Stimulated activated CD4-positive, alpha-beta T cell treated with anti-CD3 and anti-CD28 coated beads, TNF-alpha, amount 100 ng/mL, for 24 hours (primary cell): Measurements from ENCODE around the gene PDCD6IP.
A peak's percentile ranks its signal among the peaks of the same experiment; 100 is the strongest.
"Not testable (repeated sequence)": the region's sequence is repeated elsewhere in the genome, so short reads cannot be mapped to it uniquely, and the experiment has no call there.

Source experiments
- DNase-seq, 3 experiments: peaks; one replicate each; pipeline ENCODE4 v3.0.0-alpha.2; 2020; ENCODE audit warnings: low read depth in 3 of 3

The PDCD6IP gene

DNA sequence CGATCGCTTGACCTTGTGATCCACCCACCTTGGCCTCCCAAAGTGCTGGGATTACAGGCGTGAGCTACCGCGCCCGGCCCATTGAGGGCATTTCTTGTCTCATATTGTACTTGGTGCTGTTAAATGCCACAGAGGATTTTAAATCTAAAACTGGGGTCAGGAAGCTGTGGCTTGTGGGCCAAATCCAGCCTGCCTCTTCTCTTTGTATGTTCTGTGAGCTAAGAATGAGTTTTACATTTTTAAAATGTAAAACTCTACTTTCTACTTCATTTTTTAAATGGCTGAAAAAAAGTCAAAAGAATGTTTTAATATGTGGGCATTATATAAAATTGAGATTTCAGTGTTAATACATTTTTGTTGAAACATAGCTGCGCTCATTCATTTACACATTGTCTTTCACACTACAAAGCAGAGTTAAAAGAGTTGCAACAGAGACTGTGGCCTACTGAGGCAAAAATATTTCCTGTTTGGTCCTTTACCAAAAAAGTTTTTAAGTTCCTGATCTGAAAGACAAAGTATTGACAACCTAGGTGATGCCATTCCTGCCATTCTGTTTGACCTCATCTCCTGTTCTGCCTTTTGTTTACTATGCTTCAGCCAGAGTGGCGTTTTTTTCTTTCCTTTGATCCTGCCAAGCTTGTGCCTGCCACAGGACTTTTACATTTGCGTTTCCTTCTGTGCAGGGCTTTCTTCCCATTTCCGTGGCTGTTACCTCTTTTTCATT, 50.4 kb downstream of the PDCD6IP start:
- no peak for DNase-seq

DNA sequence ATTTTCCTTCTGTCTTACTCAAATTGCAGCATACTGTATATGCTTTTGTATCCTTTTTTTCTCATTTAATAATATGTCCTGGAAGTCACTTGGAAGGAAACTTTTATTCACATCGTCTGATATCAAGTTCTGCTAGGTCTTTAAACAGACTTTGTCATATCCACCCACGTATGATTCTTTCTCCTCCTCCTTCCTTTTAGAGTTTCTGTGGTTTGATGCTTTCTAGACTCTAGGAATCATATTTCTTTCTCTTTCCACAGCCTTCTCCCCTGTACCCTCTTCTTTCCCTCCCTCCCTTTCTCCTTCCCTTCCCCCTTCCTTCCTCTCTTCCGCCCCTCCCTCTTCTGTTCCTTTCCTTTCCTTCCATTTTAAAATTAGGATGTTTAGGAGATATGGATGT, 52.2 kb downstream of the PDCD6IP start:
- DNase-seq, result not testable (repeated sequence)

DNA sequence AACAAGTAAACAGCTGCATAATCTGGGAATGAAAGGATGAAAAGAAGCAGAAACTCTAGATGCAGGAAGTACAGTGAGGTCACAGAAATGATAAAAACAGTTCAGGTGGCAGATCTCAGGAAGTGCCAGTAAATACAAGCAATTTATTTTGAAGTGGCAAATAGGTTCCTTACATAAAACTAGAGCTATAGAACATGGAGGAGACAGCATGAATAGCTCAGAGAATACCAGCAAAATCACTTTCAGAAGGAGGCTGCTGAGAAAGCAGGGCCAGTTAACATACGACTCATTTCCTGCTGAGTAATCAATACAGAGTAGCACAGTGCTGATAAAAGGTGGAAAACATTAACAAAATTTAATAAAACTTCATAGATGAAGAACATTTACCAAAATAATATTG, 57.0 kb downstream of the PDCD6IP start:
- not testable (repeated sequence) for DNase-seq

DNA sequence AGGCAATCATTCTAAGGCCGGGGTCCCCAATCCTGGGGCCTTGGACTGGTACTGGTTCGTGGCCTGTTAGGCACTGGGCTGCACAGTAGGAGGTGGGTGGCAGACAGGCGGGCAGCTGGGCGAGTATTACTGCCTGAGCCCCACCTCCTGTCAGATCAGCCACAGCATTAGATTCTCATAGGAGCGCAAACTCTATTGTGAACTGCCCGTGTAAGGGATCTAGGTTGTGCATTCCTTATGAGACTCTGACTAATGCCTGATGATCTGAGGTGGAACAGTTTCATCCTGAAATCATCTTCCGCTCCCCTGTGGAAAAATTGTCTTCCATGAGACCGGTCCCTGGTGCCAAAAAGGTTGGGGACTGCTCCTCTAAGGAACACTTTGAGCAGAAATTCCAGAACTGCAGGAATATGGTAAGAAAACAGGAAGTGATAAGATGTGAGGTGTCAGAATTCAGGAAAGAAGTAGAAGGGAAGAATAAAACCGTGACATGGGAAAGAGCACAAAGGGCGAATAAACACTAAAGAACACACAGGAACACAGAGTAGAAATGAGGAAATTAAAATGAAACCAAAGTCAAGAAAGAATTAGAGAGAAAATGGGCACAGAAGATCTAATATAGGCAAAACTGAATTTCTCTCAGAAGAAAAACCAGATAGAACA, 57.6 kb downstream of the PDCD6IP start:
- DNase-seq, result no peak

DNA sequence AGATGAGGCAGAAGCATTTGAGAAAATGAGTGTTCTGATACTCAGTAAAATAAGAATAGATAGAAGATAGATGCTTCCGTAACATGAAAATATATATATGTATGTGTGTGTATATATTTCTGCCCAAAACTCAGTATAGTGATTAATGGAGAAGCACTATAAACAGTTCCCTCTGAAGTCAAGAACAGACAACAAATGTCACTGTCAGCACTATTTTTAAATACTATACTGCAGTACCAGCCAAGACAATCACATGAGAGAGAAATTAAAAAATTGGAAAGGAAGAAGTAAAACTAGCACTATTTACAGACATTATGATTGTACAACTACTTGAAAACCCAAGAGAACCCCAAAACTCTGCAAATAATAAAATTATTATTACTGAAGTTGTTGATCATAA, 59.3 kb downstream of the PDCD6IP start:
- not testable (repeated sequence) for DNase-seq

DNA sequence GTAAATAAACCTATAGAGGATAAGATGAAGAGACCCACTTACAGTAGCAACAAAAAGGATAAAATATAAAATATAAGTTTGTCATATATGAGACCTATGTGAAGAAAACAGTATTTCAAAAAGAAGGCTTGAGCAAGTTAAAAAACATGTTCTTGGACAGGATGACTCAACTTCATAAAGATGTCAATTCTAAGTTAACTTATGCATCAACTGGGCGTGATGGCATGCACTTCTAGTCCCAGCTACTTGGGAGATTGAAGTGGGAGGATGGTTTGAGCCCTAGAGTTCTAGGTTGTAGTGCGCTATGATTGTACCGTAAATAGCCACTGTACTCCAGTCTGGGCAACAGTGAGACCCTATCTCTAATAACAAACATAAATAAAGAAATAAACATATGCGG, 59.7 kb downstream of the PDCD6IP start:
- DNase-seq, result no peak

DNA sequence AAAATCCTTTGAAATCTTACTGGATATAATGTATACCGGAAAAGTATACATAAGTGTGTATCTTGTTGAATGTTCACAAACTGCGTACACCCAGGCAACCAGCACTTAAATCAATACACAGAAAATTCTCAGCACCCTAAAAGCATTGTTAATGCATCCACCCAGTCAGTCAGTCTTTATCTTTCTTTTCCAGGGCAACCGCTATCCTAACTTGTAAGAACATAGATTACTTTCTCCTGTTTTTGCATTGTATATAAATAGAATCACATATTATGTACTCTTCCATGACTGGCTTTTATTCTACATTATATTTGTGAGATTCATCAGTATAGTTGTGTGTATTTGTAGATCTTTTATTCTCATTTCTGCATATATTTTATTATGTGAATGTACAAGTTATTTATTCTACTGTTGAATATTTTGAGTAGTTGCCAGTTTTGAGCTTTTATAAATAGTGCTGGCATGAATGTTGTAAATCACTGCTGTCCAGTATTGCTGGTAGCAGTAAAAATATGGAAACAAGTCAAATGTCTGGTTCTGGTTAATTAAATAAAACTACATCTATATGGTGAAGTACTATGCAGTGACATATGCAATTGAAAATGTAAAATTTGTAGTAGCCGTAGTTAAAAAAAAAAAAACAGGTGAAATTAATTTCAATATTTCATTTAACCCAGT, 62.1 kb downstream of the PDCD6IP start:
- DNase-seq, result no peak

DNA sequence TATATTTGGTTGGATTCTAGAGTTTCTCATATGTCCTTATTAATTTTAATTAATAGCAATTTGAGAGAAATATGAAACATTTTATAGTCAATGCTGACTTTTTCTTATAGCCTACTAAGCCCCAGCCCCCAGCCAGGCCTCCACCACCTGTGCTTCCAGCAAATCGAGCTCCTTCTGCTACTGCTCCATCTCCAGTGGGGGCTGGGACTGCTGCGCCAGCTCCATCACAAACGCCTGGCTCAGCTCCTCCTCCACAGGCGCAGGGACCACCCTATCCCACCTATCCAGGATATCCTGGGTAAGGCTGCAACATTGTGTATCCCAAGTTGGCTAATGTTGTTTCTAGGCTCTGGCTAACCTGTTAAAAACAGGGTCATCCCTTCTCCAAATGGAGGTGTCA, 66.7 kb downstream of the PDCD6IP start:
- DNase-seq, result no peak

DNA sequence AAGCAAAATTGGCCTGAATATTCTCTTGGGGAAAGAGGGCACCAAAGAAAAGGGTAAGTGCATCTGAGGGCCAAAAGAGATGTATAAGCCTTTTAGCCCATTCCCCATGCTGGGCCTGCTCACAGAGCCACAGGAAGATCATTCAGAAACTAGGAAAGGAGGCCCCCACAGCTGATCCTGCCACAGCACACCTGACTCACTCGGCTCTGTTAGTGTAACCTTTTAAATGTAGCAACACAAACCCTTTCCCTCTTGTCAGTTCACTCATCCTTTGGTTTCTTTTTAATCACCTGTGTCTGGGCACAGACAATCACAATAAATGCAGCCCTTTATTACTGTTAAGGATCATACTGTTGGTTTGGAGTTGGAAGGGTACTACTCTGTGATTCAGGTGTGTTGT, 69.9 kb downstream of the PDCD6IP start:
- DNase-seq, result no peak

DNA sequence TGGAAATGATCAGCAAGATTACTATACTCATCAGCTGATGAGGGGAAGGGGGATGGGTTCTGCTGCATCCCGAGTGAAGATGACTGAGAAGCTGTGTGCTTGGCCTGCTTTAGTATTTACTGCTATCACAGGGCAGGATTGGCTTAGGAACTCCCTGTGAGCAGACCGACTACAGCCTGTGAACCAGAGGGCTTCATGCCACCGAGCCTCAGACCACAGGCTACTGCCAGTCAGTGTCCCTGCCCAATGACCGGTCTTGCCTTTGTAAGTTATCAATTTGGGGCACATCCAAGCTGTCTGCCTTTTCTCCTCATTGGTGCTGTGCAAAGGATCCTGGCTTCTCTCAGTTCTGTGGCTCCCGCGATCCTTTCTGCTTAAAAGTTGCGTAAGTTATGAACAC, 71.5 kb downstream of the PDCD6IP start:
- no peak for DNase-seq

DNA sequence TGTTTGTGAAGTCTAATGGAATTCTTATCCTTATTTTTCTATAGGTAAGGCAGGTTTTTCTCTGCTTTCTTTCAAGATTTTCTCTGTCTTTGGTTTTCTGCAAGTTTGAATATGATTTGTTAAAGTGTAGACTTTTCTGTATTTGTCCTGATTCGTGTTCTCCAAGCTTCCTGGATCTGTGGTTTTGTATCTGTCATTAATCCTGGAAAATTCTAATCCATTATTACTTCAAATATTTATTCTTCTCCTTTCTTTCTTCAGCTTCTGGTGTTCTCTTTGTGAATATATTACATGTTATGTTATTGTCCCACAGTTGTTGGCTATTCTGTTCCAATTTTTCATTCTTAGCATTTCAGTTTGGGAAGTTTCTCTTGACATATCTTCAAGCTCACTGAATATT, 76.4 kb downstream of the PDCD6IP start:
- no peak for DNase-seq

DNA sequence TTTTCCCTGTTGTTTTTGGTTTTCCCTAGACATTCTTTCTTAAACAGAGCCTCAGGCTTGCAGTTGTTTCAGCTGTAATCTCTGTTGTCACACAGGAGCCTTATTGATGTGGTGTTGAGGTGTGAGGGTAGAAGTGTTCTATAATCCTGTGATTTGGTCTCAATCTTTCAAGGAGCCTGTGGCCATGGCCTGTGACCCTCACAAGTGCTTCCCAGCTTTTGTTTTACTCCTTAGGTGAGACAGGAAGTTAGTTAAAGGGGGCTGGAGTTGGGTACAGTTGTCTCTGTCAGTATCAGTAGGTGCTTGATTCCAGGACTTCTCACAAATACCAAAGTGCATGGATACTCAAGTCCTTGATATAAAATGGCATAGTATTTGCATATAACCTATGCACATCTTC, 77.2 kb downstream of the PDCD6IP start:
- no peak for DNase-seq

DNA sequence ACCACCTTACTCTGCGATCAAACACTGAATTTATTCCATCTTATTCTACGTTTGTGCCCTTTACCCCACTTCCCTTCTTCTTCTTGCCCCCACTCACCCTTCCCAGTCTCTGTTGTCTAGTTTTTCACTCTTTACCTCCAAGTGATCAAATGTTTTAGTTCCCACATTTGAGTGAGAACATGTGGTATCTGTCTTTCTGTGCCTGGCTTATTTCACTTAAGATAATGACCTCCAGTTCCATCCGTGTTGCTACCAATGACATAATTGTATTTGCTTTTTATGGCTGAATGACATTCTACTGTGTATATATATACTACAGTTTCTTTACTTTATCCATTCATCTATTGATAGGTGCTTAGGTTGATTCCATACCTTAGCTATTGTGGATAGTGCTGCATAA, 78.8 kb downstream of the PDCD6IP start:
- no peak for DNase-seq

DNA sequence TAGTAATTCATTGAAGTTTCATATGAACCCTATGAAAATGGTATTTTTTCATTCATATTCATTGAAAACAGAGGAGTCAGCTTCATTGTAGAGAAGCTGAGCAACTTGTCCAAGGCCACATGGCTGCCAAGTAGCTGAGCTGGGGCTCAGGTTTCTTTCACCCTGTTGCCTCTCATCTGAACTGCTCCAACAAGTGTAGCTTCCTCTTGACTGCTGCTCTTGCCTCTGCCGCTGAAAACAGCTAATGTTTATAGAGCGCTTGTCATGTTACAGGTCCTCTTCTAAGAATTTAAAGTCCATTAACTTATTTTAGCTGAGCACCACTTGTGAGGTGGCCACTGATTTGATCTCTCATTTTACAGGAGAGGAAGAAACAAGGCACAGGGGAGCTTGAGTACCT, 81.1 kb downstream of the PDCD6IP start:
- no peak for DNase-seq

DNA sequence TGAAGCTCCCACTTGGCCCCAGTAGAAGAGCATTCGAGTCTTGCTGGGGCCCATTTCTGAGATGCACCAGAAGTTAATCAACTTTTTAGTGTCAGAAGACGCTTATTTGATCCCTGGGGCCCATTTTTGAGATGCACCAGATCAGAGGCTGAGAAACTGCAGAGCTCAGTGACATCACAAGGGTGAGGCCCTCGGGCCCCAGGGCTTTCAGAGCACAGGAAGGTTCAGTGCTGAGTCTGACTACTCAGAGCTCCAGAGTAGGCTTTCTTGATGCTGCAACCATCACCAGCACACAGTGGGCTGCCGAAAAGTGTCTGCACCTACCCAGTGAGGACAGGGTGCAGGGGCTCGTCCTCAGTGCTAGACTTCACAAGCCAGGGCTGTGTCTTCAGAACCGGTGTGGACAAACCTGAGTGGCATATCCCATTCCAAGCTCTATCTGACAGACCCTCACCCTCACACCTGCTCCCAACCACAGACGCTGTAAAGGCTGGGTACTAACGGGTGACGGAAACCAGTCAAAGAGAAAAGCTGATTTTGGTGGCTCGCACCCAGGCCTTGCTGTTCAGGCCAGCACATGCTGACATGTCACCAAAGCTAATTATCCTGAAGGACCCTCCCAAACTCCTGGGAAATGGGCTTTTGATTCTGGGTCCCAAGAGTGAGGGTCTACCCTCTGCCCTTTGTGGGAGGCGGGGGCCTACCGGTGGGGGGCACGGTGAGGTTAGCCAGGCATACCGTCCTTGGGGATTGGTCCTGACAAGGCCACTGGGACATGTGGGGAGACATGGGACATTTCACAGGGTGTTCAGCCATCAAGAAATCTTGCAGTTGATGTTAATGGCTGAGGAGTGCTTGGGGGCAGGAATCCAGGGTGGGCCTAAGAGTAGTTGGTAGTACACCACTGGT, 83.0 kb downstream of the PDCD6IP start:
- DNase-seq, result no peak

DNA sequence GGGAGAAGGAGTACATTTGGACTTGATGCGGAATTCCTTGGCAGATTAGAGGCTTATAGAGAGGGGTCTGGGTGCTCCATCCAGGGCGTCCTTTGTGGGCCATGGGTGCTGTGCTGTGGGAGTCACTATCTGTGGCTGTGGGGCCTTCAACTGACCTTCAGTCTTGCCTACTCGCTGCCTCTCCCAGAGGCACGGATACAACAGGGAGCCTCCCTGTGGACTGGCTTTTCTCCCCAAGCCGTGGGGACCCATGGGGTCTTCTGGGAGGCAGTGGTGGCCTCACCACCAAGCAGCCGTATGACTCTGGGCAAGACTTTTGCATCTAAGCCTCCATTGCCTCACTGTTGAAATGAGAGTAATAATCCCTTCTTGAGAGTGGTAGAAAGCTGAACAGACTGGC, 83.9 kb downstream of the PDCD6IP start:
- no peak for DNase-seq

DNA sequence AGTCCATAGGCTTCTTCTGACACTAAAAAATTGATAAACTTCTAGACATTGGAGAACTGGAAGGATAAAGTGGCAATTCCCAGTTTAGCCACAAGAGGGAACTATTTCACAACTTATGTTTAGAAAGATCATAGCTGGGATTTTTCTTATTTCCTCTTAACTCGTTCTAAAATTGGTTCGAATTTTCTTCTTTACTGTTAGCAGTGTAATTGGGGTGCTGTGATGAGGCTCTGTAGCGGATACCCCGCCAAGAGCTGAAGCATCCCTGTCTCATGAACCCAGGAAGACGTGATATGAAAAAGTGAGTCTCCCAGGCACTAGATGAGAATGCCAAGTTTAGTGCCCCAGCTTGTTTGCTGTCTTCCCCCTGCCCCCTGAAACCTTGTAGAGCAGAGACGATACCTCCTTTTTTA, 85.1 kb downstream of the PDCD6IP start:
- peak in 1 of 3 experiments; percentile 13 for DNase-seq

DNA sequence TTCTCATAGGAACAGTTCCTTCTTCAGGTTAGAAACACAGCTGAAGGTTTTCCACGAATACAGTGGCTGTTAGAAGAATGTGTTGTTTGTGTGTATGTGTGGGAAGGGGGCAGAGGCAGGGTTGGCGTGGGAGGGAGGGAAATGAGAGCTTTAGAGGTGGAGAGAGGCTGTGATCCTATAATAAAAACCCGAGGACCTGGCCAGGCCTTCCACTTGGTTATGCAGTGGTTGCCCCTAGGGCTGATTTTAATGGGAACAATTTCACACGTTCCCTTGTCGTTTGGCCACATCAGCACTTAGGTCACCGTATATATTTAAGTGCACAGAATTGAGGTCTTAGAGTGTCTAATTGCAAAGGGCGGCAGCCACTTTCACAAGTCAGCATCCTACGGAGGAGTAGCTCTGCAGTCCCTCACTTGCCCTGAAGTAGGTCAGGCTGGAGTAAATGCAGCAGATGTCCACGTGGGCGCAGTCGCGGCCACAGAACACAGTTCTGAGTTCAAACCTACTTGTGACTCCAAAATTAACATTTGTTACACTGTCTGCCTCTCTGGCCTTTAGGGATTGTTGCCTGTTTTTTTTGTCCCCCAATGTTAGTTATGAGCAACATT, 85.6 kb downstream of the PDCD6IP start:
- DNase-seq, result no peak

DNA sequence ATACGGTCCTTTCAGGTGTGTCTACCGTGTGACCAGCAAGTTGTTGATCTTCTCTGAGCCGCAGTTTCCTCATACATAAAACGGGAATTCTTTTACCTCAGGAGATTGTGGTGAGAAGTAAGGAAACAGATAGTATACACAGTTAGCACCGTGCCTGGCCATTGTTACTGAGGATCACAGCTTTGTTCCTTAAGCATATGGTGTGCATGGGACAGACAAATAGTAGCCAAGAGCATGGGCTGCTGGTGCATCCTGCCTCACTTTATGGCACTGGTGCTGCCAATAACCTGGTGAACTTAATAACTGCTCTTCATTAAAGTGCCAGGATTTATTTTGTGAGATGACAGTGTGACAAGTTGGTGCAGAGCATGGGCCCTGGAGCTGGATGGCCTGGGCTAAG, 86.3 kb downstream of the PDCD6IP start:
- no peak for DNase-seq

DNA sequence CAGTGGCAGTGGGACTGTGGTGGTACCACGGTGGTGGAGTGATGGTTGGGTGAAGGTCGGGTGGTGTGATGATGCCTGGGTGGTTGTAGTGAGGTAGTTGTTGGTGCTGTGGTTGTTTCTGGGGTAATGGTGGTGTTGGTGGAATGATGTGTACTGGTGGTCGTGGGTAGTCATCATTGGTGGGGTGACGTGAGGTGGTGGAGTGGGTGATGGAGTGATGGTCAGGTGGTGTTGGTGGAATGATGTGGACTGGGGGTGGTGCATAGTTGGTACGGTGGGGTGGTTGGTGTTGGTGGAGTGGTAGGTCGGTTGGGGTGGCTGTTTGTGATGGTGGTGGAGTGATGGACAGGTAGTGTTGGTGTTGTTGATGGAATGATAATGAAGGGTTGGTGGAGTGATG, 87.1 kb downstream of the PDCD6IP start:
- DNase-seq, result no peak

DNA sequence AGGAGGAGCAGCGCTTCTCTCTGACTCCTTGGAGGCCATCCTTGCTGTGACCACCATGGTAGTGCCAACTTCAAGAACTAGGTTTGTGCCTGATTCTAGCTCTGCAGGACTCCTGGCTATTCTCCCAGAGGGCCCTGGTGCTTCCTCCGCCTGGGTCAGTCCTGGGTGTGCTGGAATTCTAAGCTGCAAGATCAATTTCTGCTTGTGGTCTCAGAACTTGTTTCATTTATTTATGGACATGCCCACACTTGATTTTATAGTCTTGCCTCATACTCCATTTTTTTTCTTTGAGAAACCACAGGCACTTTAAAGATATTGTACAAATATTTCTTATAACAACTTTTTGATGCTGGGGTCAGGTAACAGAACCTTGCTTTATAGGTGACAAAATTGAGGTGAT, 87.6 kb downstream of the PDCD6IP start:
- DNase-seq, result no peak

DNA sequence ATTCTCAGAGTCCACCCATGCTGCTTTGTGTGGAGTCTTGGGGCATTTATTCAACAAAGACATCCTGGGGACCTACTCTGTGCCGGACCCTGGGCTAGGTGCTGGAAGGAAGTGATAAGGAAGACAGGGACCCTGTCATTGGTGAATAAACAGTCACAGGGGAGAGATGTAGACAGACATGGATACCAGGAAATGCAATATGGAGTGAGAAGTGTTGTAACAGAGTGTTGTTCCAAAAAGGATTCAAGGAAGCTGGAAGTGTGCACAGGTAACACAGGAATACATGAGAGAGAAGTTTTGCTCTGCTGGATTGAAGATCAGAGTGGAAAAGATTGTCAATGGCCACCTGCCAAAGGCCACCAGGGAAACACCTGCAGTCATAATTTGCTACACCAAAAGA, 89.0 kb downstream of the PDCD6IP start:
- DNase-seq, result no peak
